ENCODE data around the gene PDP2. TPM values are rescaled to one million over a fixed set of nuclear protein-coding genes. Genes with fewer than 3 reads are reported as not detected.
A peak's percentile ranks its signal among the peaks of the same experiment; 100 is the strongest.

The PDP2 gene
- total RNA-seq, 2 donors from 2014 or later: 31.8 TPM

DNA sequence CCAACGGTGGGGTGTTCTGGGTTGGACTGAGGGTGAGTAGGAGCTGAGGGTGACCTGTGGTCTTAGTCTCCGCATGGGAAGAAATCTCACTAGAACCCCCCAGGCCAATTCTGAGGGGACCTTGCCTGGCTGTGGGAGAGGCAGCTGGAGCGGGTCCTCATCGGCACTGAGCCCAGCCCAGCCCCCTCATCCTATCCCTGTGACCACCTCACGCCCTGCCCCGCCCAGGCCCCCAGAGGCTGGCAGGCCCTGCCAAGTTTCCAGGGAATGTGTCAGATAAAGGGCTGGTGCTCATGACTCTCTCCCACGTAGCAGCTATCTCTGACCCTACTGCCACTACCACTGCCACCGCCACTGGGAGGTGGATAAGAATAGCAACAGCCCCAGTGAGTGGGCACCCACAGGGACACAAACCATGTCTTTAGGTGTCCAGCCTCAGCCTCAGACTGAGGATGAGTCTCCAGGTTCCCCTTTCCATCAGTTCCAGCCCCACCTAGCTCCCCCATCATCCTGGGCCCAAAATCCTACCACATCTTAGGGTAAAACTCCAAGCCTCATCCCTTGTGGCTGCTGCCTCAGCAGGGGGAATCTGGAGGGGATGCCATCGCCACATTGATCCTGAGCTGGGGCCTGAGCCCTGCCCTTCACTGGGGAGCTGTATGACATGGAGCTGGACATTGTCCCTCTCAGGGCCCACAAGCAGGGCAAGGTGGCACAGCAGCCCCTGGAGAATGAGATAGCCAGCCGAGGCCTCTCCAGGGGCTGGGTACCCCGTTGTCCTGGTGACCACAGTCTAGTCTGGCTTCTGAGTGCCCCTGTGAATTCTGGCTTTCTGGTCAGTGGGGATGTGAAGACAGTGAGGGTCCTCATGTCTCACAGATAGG, 23.5 kb downstream of the PDP2 start:
- H3K9me3 Mint-ChIP-seq: no peaks in the 10 kb centered on the region
- peaks cover 11% of the 10 kb centered on the region for H3K4me1 Mint-ChIP-seq (ENCODE audit: low read depth)
- H3K27me3 Mint-ChIP-seq (ENCODE audit: low read depth): no peaks in the 10 kb centered on the region
- ATAC-seq (replicated peaks in 1 of 2) (no peak), DNase-seq (no peak)
- no peak overlapping the region for H3K27ac Mint-ChIP-seq
- H3K36me3 Mint-ChIP-seq (ENCODE audit: insufficient read depth in 2 of 2): no peaks in the 10 kb centered on the region
- H3K4me3 Mint-ChIP-seq: no peak overlapping the region

DNA sequence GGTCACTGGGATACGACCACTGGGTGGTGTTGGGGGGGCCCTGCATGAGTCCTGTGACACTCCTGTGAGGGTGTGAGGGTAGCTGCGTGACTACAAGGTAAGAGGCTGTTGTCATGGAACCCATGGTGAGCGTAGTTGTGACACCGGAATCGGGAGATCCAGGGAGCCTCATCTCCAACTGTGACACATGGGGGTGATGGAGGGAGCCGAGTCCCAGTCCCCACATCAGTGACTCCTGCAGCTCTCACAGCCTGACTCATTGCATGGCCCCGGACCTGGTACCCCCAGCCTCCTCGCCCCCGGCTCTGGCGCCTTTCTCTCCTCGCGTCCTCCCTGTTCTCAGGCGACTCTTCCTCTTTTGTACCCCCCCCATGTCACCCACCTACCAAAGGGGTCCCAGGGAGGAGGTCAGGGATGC, 24.1 kb downstream of the PDP2 start:
- Mint-ChIP-seq H3K27ac (no peak overlapping the region), H3K4me1 (ENCODE audit: low read depth) (peaks cover 11% of the 10 kb centered on the region), H3K4me3 (no peak overlapping the region), H3K36me3 (ENCODE audit: insufficient read depth in 2 of 2) (no peaks in the 10 kb centered on the region), H3K9me3 (no peaks in the 10 kb centered on the region), H3K27me3 (ENCODE audit: low read depth) (no peaks in the 10 kb centered on the region)
- ATAC-seq (replicated peaks in 1 of 2) (no peak), DNase-seq (no peak)

DNA sequence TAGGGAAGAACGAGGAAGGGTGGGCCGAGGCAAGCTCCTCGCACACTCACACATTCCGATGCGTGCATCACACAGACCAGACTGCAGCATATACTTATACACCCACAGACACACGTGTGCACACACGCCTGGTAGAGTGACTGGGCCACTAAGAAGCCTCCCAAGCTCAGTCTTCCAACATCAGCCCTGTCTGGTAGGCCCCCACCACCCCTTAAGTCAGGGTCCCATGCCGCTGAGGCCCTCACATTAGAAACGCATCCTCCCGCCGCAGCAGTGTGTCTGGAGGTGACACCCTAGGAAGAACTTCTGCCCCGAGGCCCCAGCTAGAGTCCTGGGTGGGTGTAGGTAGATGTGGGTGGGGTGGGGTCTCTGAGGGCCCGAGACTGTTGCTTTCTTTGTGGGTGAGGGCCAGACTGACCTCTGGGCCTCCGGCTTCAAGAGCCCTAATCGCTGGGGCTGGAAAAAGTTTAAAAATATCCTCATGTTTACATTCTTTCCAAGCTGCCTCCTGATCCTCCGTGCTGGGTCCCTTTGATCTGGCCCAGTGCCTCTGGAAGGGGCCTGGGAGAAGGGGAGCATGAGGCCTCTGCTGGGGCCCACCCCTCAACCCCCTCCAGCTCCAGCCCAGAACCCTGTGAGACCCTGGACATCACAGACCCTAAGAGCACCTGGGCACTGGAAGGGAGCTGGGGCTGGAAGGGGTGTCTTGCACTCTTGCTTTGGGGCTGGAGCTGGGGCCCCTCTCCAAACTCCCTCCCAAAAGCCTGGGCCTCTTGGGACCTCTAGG, 24.7 kb downstream of the PDP2 start:
- no peak overlapping the region for H3K27ac Mint-ChIP-seq
- H3K36me3 Mint-ChIP-seq (ENCODE audit: insufficient read depth in 2 of 2): no peaks in the 10 kb centered on the region
- no peaks in the 10 kb centered on the region for H3K27me3 Mint-ChIP-seq (ENCODE audit: low read depth)
- H3K4me1 Mint-ChIP-seq (ENCODE audit: low read depth): peaks cover 11% of the 10 kb centered on the region
- no peak overlapping the region for H3K4me3 Mint-ChIP-seq
- no peaks in the 10 kb centered on the region for H3K9me3 Mint-ChIP-seq
- ATAC-seq (replicated peaks in 1 of 2) (no peak), DNase-seq (no peak)

DNA sequence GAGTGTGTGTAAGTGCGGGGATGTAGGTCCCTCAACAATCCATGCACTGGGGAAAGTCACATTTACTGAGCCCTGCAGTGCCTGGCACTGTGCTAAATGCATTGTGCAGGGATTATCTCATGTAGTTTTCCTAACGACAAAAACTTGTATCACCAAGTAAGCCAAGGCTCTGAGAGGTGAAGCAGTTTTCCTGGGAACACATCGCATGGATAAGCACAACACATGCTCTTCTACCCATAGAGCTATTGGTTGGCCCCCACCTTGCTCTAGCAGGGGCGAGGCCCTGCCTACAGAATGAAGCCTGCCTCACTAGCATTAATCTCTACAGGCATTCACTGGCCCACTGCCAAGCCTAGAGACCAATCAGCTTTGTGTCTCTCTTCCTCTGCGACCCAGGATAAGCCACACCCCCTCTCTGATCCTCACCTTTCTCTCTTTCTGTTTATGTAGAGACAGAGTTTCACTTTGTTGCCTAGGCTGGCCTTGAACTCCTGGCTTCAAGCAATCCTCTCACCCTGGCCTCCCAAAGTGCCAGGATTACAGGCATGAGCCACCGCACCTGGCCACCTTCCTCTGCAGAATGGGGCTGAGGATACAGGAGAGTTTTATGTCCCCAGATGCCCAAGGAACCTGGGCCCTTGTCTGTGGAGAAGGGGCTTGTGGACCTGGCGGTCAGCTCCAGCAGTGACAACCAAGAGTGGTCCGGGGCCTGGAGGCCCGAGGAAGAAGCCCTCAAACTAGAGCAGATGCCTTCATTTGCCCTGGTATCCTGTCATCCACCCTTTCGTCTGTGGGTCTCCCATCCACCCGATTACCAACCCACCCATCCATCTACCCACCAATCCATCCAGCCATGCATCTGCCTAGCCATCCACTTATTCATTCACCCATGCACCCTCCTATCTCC, 25.6 kb downstream of the PDP2 start:
- no peak overlapping the region for H3K4me3 Mint-ChIP-seq
- peaks cover 11% of the 10 kb centered on the region for H3K4me1 Mint-ChIP-seq (ENCODE audit: low read depth)
- H3K27ac Mint-ChIP-seq: no peak overlapping the region
- DNase-seq: peak; percentile 26 to 40
- H3K9me3 Mint-ChIP-seq: no peaks in the 10 kb centered on the region
- no peaks in the 10 kb centered on the region for H3K27me3 Mint-ChIP-seq (ENCODE audit: low read depth)
- peak; percentile 46 to 54 for ATAC-seq (replicated peaks in 1 of 2)
- no peaks in the 10 kb centered on the region for H3K36me3 Mint-ChIP-seq (ENCODE audit: insufficient read depth in 2 of 2)

DNA sequence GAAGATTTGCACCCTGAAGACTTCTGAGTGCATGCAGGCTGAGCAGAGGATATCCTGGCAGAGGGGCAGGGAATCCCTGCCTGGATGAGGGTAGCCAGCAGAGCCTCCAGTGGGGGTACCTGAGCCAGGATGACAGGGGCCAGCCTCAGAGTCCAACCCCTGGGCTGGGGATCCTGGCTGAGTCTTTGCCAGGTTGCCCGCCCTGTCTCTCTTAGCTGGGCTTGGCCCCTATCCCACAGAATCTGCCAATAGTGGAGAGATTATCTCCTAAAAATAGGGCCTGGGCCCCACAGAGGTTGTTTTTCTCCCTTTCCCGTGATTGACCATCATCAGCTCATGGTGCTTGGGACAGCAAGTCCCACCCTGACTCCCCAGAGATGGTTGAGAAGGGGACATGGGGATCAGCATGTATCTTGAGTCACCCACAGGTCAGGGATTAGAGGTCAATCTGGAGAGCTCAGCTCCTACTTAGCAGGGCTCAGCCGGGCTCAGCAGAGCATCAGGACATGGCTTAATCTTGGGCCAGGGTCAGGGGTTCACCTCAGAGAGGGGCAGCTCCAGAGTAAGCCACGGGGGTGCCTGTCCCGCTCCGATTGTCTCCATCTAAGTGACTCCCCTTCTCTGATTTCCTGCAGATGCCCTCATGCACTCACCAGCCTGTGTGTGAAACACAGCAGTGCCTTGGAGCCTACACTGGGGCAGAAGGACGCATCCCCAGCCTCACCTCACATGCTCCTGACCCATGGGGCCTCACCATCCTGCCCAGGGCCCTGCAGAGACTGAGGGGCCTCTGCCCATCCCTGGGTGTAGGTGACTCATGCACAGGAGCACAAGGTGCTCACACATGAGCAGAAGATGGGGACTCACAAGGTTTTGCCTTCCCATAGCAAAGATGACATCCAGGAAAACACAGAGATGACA, 26.9 kb downstream of the PDP2 start:
- Mint-ChIP-seq H3K4me3 (no peak overlapping the region), H3K27ac (no peak overlapping the region), H3K36me3 (ENCODE audit: insufficient read depth in 2 of 2) (no peaks in the 10 kb centered on the region), H3K9me3 (no peaks in the 10 kb centered on the region), H3K4me1 (ENCODE audit: low read depth) (peaks cover 11% of the 10 kb centered on the region), H3K27me3 (ENCODE audit: low read depth) (no peaks in the 10 kb centered on the region)
- DNase-seq (no peak), ATAC-seq (replicated peaks in 1 of 2) (no peak)

DNA sequence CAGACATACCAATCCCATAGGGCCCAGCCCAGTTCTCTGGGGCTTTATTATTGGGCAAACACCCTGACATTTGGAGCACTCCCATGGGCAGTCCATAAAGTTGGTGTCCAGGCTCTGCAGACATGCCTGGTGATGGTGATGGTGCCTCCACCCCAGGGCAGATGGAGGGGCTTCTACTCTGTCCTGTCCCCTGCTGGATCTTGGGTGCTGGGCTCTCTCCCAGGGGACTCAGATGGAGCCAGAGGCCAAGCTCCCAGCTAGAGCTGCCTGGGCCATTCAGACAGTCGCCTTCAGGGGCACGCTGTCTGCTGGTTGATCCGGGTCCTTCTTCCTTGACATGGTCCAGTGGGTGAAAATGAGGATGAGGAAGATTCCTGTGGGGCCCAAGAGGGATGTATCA, 27.8 kb downstream of the PDP2 start:
- no peak for DNase-seq
- no peaks in the 10 kb centered on the region for H3K36me3 Mint-ChIP-seq (ENCODE audit: insufficient read depth in 2 of 2)
- no peak overlapping the region for H3K4me3 Mint-ChIP-seq
- no peaks in the 10 kb centered on the region for H3K27me3 Mint-ChIP-seq (ENCODE audit: low read depth)
- no peak for ATAC-seq (replicated peaks in 1 of 2)
- peaks cover 11% of the 10 kb centered on the region for H3K4me1 Mint-ChIP-seq (ENCODE audit: low read depth)
- H3K9me3 Mint-ChIP-seq: no peaks in the 10 kb centered on the region
- H3K27ac Mint-ChIP-seq: no peak overlapping the region

DNA sequence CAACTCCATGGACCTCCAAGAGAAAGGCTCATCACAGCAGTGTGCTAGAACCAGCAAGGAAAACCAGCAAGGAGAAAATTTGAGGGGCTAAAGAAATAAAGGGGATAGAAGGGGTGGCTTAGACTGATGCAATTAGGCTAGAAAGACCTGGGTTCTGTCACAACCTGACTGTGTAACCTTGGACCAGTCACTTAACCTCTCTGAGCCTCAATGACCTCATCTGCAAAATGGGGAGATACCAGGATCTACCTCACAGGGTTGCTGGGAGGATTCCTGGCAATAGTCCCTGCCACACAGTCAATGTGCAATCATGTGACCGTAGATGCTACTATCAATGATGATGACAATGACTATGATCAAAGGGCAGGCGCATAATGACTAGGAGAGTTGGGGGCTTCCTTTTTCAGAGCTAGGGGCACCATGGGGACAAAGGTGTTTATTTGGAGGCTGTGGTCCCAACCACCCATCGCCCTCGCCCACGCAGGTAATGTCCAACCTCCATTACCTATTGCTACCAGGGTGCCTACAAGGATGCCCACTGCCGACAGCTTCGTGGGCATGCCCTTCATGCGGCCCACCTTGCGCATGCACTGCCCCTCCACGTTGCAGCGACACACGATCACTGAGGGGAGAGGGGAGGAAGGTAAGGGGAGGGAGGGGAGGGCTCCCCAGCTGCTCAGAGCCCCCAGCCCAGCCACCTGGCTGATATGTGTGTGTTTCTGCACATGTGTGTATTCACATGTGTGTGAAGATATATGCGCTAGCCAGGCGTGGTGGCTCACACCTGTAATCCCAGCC, 28.6 kb downstream of the PDP2 start:
- H3K27ac Mint-ChIP-seq: no peak overlapping the region
- no peaks in the 10 kb centered on the region for H3K9me3 Mint-ChIP-seq
- no peak overlapping the region for H3K4me3 Mint-ChIP-seq
- ATAC-seq (replicated peaks in 1 of 2): no peak
- no peaks in the 10 kb centered on the region for H3K36me3 Mint-ChIP-seq (ENCODE audit: insufficient read depth in 2 of 2)
- no peaks in the 10 kb centered on the region for H3K27me3 Mint-ChIP-seq (ENCODE audit: low read depth)
- no peak for DNase-seq
- H3K4me1 Mint-ChIP-seq (ENCODE audit: low read depth): peaks cover 11% of the 10 kb centered on the region

DNA sequence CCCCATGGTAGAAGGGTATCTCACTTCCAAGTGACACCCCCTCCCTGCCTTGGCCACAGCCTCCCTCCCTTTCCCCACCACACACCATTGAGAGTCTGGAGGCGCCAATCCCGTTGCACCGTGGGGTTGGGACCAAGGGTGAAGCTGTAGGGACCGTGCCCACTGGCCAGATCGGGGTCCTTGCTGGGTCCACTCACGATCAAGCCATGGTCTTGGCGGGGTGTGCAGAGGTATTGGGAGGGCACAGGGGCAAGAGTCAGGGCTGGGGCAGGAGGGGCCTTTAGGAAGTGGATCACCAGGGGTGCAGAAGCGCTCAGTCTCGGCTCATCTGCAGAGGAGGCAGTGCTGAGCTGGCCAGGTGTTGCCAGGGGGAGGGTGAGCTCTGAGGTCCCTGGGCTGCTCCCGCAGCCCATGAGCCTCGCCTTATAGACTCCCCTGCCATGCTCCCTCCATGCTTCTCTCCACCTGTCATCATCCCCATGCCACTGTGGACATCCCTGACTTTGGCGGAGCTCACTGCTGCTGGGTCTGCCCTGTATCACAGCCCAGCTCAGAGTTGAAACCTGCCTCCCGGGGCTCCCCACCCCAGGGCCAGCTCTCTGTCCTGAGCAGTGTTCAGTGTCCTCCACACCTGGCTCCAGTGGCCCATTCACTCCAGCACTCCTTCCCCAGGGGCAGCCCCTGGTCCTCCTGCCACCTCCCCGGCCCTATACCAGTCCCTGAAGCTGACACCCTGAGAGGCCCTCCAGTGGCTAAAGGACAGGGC, 30.0 kb downstream of the PDP2 start:
- Mint-ChIP-seq H3K9me3 (no peaks in the 10 kb centered on the region), H3K4me3 (no peak overlapping the region), H3K4me1 (ENCODE audit: low read depth) (peaks cover 11% of the 10 kb centered on the region), H3K27me3 (ENCODE audit: low read depth) (no peaks in the 10 kb centered on the region), H3K36me3 (ENCODE audit: insufficient read depth in 2 of 2) (no peaks in the 10 kb centered on the region), H3K27ac (no peak overlapping the region)
- DNase-seq: no peak
- ATAC-seq (replicated peaks in 1 of 2): peak in 1 of 2 donors; percentile 2

DNA sequence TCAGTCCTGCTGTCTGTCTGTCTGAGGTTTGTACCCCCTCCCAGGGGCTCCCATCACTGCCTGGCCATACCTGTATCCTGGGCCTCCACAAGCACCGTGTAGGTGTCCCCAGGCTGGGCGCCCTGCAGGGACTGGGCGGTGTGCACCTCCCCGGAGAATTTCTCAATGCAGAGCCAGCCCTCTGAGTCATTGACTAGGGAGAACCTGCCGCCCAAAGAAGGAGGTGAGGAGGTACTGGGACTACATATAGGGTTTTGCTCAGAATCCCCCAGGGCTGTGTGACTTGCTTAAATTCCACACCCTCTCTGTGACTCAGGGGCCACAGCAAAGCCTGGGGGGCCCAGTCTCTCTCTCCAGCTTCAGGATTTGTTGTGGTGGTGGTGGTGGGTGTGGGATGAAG, 30.8 kb downstream of the PDP2 start:
- DNase-seq: no peak
- H3K36me3 Mint-ChIP-seq (ENCODE audit: insufficient read depth in 2 of 2): no peaks in the 10 kb centered on the region
- peak in 1 of 2 donors; percentile 13 for ATAC-seq (replicated peaks in 1 of 2)
- H3K4me3 Mint-ChIP-seq: no peak overlapping the region
- H3K27ac Mint-ChIP-seq: no peak overlapping the region
- H3K27me3 Mint-ChIP-seq (ENCODE audit: low read depth): no peaks in the 10 kb centered on the region
- peaks cover 5% of the 10 kb centered on the region for H3K4me1 Mint-ChIP-seq (ENCODE audit: low read depth)
- H3K9me3 Mint-ChIP-seq: no peaks in the 10 kb centered on the region

DNA sequence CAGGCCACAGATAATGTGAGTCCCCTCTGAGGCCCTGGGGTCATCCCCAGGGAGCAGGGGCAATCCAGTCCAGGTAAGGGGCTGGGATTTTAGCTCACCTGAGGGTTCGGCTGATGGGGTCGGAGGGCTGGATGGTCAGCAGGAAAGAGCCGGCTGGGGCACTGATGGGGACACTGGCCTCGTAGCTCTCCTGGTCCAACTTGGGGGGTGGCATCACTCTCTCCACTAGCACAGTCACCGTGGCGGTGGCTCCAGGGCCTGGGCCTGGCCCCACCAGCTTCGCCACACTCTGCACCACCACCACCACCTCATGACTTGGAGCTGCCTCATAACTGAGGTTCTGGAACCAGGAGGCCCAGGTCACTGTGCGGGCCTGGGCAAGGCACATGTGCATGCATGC, 31.5 kb downstream of the PDP2 start:
- no peaks in the 10 kb centered on the region for H3K36me3 Mint-ChIP-seq (ENCODE audit: insufficient read depth in 2 of 2)
- ATAC-seq (replicated peaks in 1 of 2): no peak
- H3K4me3 Mint-ChIP-seq: no peak overlapping the region
- H3K27me3 Mint-ChIP-seq (ENCODE audit: low read depth): no peaks in the 10 kb centered on the region
- DNase-seq: no peak
- no peaks in the 10 kb centered on the region for H3K9me3 Mint-ChIP-seq
- no peak overlapping the region for H3K27ac Mint-ChIP-seq
- no peaks in the 10 kb centered on the region for H3K4me1 Mint-ChIP-seq (ENCODE audit: low read depth)

DNA sequence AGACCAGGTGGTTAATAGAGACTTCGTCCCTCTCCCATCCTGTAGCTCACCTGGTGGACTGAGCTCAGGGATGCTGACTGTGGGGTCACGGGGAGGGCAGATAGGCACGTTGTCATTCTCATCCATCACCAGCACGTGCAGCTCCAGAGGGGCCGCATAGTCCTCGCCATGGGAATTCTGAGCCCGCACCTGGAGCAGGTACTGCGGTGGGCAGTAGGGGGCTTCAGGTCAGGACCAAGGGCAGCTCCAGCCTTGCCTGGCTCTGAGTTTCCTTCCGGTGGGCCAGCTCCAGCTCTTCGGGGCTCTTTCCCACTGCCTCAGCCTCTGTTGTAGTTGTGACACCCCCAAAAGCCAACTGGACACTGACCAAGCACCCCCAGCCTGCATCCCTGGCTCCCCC, 32.8 kb downstream of the PDP2 start:
- Mint-ChIP-seq H3K36me3 (ENCODE audit: insufficient read depth in 2 of 2) (no peaks in the 10 kb centered on the region), H3K27me3 (ENCODE audit: low read depth) (no peaks in the 10 kb centered on the region), H3K4me3 (no peak overlapping the region), H3K4me1 (ENCODE audit: low read depth) (no peaks in the 10 kb centered on the region), H3K27ac (no peak overlapping the region), H3K9me3 (no peaks in the 10 kb centered on the region)
- no peak for DNase-seq
- no peak for ATAC-seq (replicated peaks in 1 of 2)

Measured in activated T-cell treated with anti-CD3 and anti-CD28 coated beads, Interleukin-2, amount 50 U/mL, for 72 hours (primary cell).